ENCODE data around the gene DDIAS. TPM values are rescaled to one million over a fixed set of nuclear protein-coding genes. Genes with fewer than 3 reads are reported as not detected.
"Not testable (repeated sequence)": the region's sequence is repeated elsewhere in the genome, so short reads cannot be mapped to it uniquely, and the experiment has no call there.

DDIAS gene
- total RNA-seq, 2 donors from 2014 or later = 14.4 to 24.1 TPM

- no peak for DNase-seq
- no peaks in the 10 kb centered on the region for H3K9me3 Mint-ChIP-seq
Measured at GRCh38 chr11:82945682-82946081, 44.1 kb downstream of the DDIAS start.

GRCh38 chr11:82949352-82949751 lies 47.8 kb downstream of the DDIAS start:
- Histone ChIP-seq H3K4me3 (ENCODE audit: low read length) (no peak overlapping the region), H3K36me3 (ENCODE audit: control insufficient read depth, insufficient read depth, low read length) (no peaks in the 10 kb centered on the region), H3K27ac (ENCODE audit: low read depth, low read length) (no peak overlapping the region), H3K4me1 (ENCODE audit: control insufficient read depth, insufficient read depth, low read length) (no peaks in the 10 kb centered on the region), H3K9ac (ENCODE audit: extremely low read depth, low read length, poor library complexity, severe bottlenecking) (no peak overlapping the region), H3K27me3 (ENCODE audit: control insufficient read depth, insufficient read depth, low read length, poor library complexity, severe bottlenecking) (no peaks in the 10 kb centered on the region), H3K9me3 (ENCODE audit: control insufficient read depth, low read length) (no peaks in the 10 kb centered on the region)
- Mint-ChIP-seq H3K9me3 (peaks cover 30% of the 10 kb centered on the region), H3K4me1 (peaks cover 3% of the 10 kb centered on the region), H3K4me3 (no peak overlapping the region), H3K27me3 (ENCODE audit: insufficient read depth) (peaks cover 6% of the 10 kb centered on the region), H3K27ac (no peak overlapping the region), H3K36me3 (ENCODE audit: low read depth) (no peaks in the 10 kb centered on the region)
- TF ChIP-seq CTCF (conservative IDR thresholded peaks at IDR 0.05) = no peak
- DNase-seq = no peak

More at GRCh38 chr11:82945682-82946081, 44.1 kb downstream of the DDIAS start:
- Histone ChIP-seq H3K27ac (ENCODE audit: low read depth, low read length) (no peak overlapping the region), H3K9ac (ENCODE audit: extremely low read depth, low read length, poor library complexity, severe bottlenecking) (no peak overlapping the region), H3K9me3 (ENCODE audit: control insufficient read depth, low read length) (no peaks in the 10 kb centered on the region), H3K4me1 (ENCODE audit: control insufficient read depth, insufficient read depth, low read length) (no peaks in the 10 kb centered on the region), H3K36me3 (ENCODE audit: control insufficient read depth, insufficient read depth, low read length) (no peaks in the 10 kb centered on the region), H3K27me3 (ENCODE audit: control insufficient read depth, insufficient read depth, low read length, poor library complexity, severe bottlenecking) (no peaks in the 10 kb centered on the region), H3K4me3 (ENCODE audit: low read length) (no peak overlapping the region)
- H3K27ac Mint-ChIP-seq = no peak overlapping the region
- H3K4me3 Mint-ChIP-seq = no peak overlapping the region
- no peak for TF ChIP-seq CTCF (conservative IDR thresholded peaks at IDR 0.05)
- no peaks in the 10 kb centered on the region for H3K27me3 Mint-ChIP-seq (ENCODE audit: insufficient read depth)
- no peaks in the 10 kb centered on the region for H3K36me3 Mint-ChIP-seq (ENCODE audit: low read depth)
- peaks cover 7% of the 10 kb centered on the region for H3K4me1 Mint-ChIP-seq

DNA sequence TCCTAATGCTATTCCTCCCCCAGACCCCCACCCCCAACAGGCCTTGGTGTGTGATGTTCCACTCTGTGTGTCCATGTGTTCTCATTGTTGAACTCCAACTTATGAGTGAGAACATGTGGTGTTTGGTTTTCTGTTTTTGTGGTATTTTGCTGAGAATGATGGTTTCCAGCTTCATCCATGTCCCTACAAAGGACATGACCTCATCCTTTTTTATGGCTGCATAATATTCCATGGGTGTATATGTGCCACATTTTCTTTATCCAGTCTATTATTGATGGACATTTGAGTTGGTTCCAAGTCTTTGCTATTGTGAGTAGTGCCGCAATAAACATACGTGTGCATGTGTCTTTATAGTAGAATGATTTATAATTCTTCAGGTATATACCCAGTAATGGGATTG lies 49.0 kb downstream of the DDIAS start:
- H3K27me3 ChIP-seq (ENCODE audit: control insufficient read depth, insufficient read depth, low read length, poor library complexity, severe bottlenecking); H3K4me1 Mint-ChIP-seq; H3K9ac ChIP-seq (ENCODE audit: extremely low read depth, low read length, poor library complexity, severe bottlenecking); DNase-seq; H3K27me3 Mint-ChIP-seq (ENCODE audit: insufficient read depth); H3K27ac ChIP-seq (ENCODE audit: low read depth, low read length); H3K36me3 Mint-ChIP-seq (ENCODE audit: low read depth); H3K4me1 ChIP-seq (ENCODE audit: control insufficient read depth, insufficient read depth, low read length); H3K4me3 ChIP-seq (ENCODE audit: low read length); H3K27ac Mint-ChIP-seq; H3K9me3 ChIP-seq (ENCODE audit: control insufficient read depth, low read length); H3K36me3 ChIP-seq (ENCODE audit: control insufficient read depth, insufficient read depth, low read length); H3K4me3 Mint-ChIP-seq: not testable (repeated sequence)
- WGBS, 2 experiments (ENCODE audit: insufficient coverage in 1 of 2, insufficient read length in 1 of 2) = 100% methylated on average over 1 of the region's 2 CpGs; no CpG with 5 or more reads in 1 of the 2 experiments
- peaks cover 38% of the 10 kb centered on the region for H3K9me3 Mint-ChIP-seq

- H3K4me1 ChIP-seq (ENCODE audit: control insufficient read depth, insufficient read depth, low read length); H3K4me3 ChIP-seq (ENCODE audit: low read length): not testable (repeated sequence)
- peak; percentile 84 for DNase-seq
Measured at GRCh38 chr11:82955736-82956453, 54.4 kb downstream of the DDIAS start.

More at GRCh38 chr11:82955736-82956453, 54.4 kb downstream of the DDIAS start:
- peaks cover 38% of the 10 kb centered on the region for H3K9me3 Mint-ChIP-seq
- WGBS, 2 experiments (ENCODE audit: insufficient coverage in 1 of 2, insufficient read length in 1 of 2) = 66 to 73% methylated on average over 7 to 9 of the region's 9 CpGs
- peaks cover 11% of the 10 kb centered on the region for H3K4me1 Mint-ChIP-seq
- not testable (repeated sequence) for H3K36me3 Mint-ChIP-seq (ENCODE audit: low read depth); H3K27me3 Mint-ChIP-seq (ENCODE audit: insufficient read depth); H3K27ac ChIP-seq (ENCODE audit: low read depth, low read length); H3K27me3 ChIP-seq (ENCODE audit: control insufficient read depth, insufficient read depth, low read length, poor library complexity, severe bottlenecking); H3K9ac ChIP-seq (ENCODE audit: extremely low read depth, low read length, poor library complexity, severe bottlenecking); H3K36me3 ChIP-seq (ENCODE audit: control insufficient read depth, insufficient read depth, low read length); H3K9me3 ChIP-seq (ENCODE audit: control insufficient read depth, low read length)
- H3K27ac Mint-ChIP-seq = peak overlapping the region; percentile 30
- peak overlapping the region; percentile 9 for H3K4me3 Mint-ChIP-seq
